Measurements from ENCODE around the gene PPFIA1.
"Not testable (repeated sequence)": the region's sequence is repeated elsewhere in the genome, so short reads cannot be mapped to it uniquely, and the experiment has no call there.

PPFIA1 gene

DNA sequence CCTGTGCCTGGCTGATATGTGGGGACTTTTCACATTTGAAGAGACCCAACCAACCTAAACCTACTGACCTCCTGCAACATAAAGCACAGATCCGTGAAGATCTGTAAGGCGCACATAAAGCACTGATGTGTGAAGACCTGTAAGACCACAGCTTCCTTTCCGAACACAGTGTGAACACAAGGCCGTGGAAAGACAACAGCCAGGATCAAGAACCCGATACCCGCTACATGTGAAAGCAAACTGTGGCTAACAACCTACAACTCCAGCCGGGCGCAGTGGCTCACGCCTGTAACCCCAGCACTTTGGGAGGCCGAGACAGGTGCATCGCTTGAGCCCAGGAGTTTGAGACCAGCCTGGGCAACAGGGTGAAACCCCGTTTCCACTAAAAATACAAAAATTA, 17.6 kb upstream of the PPFIA1 start:
- no peak for DNase-seq

DNA sequence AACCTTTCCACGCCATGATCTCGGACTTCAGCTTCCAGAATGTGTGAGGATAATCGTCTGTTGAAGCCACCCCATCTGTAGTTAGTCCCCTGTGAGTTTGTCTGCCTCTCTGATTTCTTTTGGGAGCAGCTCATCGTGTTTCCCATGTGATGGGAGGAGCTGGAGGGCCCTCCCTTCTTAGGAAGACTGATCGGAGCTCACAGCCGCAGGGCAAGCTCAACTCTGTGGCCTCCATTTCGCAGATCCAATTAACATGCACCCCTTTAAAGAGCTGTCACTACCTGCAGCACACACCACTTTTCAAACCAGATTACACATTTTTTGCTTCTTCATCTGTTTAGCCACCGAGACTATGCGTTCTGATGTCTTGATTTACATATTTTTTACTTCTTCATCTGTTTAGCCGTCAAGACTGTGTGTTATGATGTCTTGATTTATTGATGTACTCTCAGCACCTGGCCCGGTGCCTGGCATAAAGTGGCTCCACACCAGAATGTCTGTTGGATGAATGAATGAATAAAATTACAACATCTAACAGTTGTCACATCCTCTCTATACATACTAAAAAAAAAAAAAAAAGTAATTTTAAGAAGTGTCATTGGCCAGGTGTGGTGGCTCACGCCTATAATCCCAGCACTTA, 14.9 kb upstream of the PPFIA1 start:
- no peak for DNase-seq

DNA sequence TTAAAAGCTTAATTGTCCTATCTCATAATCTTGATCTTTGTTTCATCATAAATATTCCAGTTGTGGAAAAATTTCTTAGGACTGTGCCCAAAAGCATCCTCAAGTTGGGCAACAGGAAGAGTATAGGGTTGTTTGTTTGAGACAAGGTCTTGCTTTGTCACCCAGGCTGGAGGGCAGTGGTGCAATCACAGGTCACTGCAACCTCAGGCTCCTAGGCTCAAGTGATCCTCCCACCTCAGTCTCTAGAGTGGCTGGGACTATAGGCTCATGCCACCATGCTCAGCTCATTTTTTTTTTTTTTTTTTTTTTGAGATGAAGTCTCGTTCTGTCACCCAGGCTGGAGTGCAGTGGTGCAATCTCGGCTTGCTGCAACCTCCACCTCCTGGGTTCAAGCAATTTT, 11.4 kb upstream of the PPFIA1 start:
- not testable (repeated sequence) for DNase-seq

DNA sequence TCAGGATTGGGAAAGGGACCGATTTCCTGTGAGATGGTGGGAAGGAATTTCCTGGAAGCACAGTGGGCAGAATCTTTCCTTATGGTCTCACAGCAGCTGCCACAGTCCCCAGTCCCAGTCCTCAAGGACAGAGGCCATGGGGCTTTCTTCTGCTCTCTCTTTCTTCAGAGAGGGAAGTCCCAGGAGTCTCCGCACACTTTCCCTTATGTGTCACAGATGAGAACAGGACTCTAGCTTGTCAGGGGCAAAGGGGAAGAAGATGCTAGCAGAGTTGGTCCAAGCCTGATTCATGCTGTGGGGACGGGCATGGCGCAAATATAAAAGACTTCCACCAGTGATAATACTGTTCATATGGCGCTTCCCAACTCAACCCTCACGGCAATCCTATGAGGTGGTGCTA, 7.5 kb upstream of the PPFIA1 start:
- no peak for DNase-seq

DNA sequence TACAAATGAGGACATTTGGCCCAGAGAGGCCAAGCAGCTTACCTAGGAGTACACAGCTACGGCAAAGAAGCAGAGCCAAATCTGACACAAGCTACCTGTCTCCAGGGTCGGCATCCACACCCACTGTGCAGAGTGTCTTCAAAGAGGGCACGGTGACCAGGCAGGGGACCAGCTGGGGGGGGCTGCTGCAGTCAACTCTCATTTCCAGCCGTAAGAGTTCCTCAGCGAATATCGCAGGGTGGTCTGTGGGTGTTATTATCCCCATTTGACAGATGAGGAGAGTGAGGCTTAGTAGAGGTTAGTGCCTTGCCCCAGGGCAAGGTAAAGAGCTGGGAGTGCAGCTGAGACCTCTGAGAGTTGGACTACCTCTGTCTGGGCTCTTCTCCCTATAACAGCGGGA, 7.1 kb upstream of the PPFIA1 start:
- DNase-seq, result no peak

DNA sequence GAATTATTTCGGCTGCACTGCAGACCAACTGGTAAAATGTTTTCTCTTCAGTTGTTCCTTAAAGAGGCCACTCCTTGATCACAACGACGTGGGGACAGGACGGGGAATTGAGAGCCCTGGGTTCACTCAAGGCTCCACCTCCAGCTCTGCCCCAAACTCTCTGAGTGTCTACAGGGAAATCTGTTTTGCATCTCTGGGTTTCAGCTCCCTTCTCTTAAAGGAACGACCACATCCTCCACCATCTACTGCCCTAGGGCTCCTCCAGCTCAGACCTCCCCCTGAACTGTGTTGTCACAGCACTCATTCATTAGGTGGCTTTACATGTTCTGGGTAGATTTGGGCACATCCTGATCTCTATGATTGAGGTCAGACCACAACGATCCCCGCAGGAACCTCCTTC, 5.1 kb upstream of the PPFIA1 start:
- no peak for DNase-seq

DNA sequence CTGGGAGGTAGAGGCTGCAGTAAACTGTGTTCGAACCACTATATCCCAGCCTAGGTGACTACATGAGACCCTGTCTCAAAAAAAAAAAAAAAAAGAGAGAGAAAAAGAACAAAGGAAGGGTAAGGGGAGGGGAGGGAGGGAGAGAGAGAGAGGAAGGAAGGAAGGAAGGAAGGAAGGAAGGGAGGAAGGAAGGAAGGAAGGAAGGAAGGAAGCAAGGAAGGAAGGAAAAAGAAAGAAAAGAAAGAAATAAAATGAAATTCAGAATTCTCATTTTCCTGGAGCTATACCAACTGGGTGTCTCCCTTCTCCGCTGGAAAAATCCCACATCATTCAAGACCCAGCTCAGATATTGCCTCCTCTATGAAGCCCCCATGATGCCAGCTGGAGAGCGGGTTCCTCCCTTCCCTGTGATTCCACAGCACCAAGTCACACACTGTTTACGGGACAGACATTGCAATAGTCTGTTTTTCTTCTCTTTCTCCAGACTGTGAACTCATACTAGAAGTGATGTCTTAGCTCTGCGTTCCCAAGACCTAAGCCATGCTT, 3.0 kb upstream of the PPFIA1 start:
- no peak for DNase-seq

DNA sequence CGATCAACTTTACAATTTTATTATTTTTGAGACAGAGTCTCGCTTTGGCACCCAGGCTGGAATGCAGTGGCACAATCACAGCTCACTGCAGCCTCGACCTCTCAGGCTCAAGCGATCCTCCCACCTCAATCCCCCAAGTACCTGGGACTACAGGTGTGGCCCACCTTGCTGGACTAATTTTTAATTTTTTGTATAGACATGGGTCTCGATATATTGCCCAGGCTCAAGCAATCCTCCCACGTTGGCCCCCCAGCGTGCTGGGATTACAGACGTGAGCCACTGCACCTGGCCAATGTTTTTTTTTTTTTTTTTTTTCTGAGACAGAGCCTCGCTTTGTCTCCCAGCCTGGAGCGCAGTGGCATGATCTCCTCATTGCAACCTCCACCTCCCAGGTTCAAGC, 2.0 kb upstream of the PPFIA1 start:
- DNase-seq, result no peak

DNA sequence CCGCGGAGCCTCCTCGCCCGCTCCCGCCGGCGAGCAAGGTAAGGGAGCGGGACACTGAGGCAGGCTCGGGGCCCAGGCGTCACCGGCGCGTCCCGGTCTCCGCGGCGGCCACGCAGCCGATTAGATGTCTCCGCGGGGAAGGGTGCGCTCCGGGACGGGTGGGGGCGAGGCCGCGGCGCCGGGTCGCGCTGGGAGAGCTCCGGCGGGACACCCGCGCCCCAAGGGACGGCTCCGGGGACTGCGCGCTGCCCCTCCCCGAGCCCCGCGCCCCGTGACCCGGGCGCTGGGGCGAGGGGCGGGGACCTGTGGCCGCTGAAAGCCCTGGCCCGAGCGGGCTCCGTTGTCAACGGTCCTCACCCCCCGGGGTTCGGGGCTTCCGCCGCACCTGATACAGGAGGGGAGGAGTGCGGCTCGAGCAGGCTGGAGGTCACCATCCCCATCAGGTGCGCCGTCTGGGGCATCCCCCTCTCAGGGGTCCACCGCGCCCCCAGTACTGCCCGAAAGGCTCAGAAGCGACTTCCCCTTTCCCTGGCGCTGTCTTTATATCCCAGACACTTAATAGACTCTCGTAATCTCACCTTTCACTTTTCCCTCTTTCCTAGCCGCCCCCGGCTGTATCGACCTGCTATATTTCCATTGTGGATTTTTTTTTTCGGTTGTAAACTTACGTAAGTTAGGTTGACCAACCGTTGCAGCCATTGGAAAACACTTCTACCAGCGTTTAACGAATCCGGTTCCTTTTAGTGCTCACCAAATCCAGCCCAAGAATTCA, 573 bp downstream of the PPFIA1 start:
- DNase-seq, result peak; percentile 37 to 62

DNA sequence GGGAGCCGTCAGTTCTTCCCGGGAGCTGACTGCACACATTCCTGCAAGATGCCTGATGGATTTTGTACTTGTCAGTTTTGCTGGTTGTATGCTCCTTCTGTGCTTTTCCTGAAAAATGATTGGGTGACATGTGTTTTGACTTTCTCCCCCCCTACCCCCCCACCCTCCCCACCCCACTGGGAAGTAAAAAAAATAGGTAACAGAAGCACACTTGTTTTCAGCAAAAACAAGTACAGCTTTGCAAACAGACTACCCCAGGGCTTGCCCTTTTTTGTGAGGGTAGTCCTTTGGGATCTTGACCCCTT, 1.1 kb downstream of the PPFIA1 start:
- DNase-seq, result no peak

DNA sequence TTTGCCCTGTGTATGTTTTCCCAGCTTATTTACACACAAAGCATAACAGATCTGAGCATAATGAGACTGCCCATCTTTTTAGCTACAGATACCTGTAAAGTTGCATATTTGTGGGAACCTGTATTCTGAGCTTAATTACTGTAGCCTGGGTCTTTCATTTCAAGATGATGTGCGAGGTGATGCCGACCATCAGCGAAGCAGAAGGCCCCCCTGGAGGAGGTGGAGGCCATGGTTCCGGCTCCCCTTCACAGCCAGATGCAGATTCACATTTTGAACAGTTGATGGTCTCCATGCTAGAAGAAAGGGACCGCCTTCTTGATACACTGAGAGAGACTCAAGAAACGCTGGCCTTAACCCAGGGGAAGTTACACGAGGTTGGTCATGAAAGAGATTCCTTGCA, 1.5 kb downstream of the PPFIA1 start:
- no peak for DNase-seq

DNA sequence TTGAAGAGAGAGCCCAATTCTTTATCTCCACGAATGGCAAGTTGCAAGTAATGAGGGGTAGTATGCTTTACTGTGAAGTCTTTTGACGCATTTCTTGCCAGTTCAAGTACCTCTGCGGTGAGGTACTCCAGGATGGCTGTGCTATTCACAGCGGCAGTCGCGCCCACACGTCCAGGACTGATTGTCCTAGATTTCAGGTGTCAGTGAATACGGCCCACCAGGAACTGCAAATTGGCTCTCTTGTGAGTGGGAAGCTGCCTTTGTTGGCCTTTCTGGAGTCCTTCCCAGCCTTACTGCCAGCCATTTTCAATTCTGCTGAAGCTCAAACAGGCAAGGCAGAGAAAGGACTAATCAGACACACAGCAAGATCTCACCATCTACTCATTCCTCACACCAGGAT, 8.5 kb downstream of the PPFIA1 start:
- DNase-seq, result no peak

DNA sequence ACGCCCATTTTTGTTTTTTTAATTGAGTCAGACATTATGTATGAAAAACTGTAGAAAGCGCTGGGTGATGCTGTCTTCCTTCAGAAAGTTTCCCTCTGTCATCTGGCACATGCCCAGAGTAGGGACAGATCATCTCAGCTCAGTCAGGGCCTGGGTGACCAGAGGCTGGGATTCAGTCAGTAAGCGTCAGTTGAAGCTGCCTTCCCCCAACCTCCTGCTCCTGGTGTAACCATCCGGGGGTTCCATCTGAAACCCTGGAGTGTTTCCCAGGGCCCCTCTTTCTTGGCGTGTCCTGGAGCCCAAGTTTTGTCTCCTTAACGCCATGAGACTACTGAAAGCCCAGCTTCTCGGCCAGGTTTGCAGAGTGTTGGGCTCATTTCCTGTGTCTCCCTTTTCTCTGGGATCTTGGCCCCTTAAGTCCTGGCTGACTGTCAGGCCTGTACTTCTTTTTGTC, 10.7 kb downstream of the PPFIA1 start:
- DNase-seq, result no peak

DNA sequence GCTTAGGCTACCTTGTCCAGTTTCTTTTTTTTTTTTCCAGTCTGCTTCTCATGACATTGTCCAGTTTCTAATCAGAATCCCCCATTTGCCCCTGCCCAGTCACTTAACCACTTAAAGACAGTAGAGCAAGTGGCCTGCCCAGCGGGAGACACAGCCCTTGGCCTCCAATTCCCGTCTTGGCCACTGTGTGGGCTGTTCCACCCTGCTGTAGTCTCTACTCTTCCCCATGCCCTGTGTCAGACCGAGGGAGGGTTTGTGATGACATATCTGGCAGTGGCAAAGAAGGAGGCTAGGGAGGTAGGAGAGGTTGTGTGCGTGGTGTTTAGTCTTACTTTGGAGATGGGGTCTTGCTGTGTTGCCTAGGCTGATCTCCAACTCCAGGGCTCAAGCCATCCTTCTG, 11.5 kb downstream of the PPFIA1 start:
- no peak for DNase-seq

DNA sequence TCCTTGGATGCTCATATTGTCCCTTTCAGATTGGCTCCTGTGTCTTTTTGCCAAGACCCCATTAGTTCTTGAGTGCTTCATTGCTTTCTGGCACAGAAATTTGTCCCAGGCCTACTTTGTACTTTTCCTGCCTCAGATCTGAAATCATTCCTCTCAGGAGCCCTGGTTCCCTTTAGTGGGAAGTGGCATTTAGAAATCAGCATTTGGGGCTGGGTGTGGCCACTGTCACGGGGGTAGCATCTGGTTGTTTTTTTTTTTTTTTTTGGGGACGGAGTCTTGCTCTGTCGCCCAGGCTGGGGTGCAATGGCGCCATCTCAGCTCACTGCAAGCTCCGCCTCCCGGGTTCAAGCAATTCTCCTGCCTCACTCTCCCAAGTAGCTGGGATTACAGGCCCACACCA, 18.2 kb downstream of the PPFIA1 start:
- DNase-seq, result no peak

DNA sequence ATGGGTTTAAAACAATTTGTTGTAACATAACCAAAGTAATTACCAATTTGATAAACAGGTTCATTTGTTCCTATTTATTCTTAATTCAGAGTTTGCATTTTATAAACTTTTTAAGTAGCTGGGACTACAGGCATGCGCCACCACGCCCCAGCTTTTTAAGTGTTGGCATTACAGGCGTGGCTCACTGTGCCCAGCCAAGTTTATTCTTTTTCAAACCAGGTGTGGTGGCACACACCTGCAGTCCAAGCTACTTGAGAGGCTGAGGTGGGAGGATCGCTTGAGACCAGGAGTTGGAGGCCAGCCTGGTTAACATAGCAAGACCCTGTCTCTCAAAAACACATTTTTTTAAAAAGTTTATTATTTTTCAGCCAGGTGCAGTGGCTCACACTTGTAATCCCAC, 19.1 kb downstream of the PPFIA1 start:
- DNase-seq, result no peak

DNA sequence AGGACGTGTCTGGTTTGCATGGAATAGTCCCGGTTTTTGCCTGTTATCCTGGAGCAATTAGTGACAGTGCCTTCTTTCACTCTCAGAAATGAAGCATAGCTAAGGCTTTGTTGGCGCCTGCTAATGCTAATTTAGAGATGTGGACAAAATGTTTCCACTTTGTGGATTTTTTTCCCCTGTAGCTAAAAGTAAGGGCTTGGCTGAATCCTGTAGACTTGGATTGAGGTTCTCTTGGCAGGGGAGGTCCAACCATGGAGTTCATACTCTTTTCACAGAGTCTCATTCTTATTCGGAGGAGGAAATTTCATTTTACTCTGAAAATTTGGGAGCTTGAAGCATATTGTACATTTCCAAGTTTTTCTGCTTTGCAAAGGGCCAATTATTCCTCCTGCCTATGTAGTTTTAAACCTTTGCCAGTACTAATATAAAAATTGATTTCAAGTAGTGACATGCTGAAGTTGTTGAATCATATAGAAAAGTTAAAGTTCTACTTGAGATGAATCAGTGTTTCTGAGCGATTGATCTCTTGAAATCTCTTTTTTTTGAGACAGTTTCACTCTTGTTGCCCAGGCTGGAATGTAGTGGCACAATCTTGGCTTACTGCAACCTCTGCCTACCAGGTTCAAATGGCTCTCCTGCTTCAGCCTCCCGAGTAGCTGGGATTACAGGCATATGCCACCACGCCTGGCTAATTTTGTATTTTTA, 20.0 kb downstream of the PPFIA1 start:
- DNase-seq, result no peak

DNA sequence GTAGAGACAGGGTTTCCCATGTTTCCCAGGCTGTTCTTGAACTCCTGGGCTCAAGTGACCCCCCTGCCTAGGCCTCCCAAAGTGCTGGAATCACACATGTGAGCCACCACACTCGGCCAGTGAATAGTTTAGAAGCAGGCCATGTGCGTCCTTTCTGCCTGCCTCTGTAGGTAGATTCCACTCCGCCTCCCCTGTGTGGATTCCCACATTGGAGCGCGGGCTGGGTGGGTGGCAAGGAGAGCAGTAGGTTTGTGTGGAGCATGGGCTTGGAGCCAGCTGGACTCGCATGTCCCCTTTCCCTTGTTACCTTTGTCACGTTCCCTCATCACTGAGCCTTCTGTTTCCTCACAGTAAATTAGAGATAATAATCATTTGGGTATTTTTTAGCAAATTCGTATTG, 21.7 kb downstream of the PPFIA1 start:
- DNase-seq, result no peak

DNA sequence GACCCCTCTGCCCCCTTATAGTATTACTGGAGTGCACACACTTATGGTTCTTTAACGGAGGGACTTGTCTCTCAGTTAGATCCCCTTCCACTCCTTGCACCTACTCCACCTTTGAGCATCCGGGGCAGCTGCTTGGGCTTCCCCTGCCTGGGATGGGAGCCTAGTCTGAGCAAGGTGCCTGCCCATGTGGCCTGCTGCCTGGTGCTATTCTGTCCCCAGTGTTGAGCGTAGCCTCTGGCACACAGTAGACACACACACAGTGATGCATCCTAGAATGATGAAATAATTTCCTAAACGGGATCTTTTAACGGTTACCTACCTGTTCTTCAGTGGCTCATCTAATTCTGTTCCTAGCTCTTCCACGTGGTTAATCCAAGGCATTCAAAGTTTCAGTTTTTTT, 22.4 kb downstream of the PPFIA1 start:
- no peak for DNase-seq

DNA sequence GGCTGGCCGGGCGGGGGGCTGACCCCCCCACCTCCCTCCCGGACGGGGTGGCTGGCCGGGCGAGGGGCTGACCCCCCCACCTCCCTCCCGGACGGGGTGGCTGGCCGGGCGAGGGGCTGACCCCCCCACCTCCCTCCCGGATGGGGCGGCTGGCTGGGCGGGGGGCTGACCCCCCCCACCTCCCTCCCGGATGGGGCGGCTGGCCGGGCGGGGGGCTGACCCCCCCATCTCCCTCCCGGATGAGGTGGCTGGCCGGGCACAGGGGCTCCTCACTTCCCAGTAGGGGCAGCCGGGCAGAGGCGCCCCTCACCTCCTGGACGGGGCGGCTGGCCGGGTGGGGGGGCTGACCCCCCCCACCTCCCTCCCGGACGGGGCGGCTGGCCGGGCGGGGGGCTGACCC, 24.7 kb downstream of the PPFIA1 start:
- DNase-seq, result not testable (repeated sequence)

DNA sequence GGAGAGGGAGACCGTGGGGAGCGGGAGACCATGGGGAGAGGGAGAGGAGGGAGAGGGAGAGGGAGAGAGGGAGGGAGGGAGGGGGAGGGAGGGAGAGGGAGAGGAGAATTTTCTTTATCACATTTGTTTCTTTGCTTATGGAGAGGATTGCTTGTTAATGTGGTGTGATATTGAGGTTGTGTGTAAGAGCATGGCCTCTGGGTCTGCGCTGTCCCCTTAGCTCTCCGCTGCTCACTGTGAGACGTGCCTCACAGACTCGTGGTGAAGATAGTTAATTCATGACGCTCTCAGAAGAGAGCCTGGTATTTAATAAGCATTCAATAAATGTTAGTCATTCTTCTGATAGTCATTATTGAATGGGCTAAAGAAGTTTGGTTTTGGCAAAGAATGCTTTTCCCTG, 26.2 kb downstream of the PPFIA1 start:
- DNase-seq, result no peak

DNA sequence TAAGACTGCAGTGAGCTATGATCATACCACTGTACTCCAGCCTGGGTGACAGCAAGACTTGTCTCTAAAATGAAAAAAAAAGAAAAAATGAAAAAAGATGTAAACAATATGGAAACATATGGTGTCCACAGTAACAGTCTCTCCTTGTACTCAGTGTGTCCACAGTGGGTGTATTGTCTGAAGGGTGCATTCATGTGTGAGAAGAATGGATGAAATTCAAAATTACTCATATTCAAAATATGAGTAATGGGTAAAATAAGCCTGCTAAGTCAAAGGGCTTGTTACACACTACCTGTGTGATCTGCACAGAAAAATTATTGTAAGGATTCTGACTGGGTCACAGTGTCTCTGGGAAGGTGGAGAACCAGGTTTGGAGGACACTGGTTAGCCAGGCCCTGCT, 26.9 kb downstream of the PPFIA1 start:
- no peak for DNase-seq

DNA sequence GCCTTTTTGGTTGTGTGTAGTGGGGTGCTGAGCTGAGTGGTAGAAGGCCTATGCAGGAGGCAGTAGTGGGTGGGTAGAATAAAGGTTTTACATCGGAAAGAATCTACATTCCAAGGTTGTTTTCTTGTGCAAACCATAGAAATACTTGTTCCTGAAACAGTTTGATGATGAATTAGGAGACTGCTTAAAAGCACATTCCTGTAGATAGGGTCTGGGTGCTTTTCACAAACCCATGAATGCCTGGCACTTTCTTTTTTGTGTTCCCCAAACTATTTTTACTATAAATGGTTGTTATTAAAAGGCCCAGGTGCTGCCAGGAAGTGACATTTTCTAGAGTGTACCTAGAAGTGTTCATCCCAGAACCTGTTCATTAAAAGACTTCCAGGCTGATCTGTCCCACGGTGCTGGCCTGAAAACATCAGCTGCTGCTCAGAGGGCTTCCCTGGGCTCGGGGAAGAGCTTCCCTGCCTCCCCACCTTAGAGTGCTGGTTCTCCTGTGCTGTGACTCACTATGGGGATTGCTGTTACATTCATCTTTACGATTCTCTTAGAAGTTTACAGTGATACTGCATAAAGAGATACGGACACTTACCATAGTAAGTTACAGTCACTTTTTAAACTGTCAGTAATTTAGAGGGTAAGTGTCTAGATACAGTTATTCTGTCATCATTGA, 27.9 kb downstream of the PPFIA1 start:
- DNase-seq, result no peak

DNA sequence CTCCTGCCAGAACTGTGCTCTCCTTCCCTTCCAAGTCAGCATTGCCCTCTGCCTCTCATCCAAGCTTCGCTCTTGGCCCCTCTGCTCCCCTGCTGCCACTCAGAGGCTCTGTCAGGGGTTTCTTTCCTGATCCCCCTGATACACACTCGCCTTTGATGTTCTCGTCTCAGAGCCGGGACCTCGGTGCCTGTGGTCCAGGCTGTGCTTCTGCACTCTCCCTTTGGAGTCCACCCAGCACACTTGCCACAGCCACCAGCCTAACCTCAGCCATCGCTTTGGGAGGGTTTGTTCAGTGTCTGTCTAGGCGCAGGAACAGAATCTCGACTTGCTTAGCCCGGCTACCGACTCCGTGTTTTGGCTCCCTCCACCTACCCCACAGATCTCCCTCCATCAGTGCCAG, 29.1 kb downstream of the PPFIA1 start:
- DNase-seq, result no peak

All from CD4-positive, alpha-beta T cell treated with Interferon alpha-2 for 1 hour (primary cell).